Measurements from ENCODE around the gene RTBDN.

RTBDN gene

DNA sequence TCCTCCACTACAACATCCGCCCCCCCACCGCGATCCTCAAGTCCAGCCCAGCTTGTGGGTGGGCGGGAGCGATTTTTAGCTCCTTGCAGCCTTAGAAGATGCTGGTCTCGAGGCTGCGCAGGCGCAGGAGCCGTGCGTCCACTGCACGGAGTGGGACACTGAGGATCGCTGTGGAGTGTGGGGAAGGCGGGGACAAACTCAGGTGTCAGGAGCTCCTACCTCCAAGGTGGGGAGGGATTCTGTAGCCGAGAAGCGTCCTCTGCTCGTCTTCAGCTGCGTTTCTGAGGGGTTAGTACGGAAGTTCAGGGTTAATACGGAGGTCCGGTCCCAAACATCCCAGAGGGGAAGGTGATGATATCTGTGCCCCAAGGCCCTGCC is at the start of gene RTBDN:
TSS of gene RTBDN (minus strand) at position 14 of the 378 bp plus-strand sequence. CDS start 4,600 bp downstream, outside the sequence.
- no peak for DNase-seq

DNA sequence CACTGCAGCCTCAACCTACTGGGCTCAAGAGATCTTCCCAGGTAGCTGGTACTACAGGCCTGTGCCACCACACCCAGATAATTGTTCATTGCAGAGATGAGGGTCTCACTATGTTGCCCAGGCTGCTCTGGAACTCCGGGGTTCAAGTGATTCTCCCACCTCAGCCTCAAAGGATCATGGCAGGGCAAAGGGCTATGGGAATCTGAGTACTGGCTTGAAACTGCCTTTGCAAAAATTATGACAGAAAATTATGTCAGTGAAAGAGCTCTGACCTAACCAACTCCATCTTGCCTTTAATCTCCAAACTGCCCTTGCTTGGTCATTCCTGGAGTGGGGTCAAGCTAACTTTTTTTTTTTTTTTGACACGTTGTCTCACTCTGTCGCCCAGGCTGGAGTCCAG is 48.2 kb upstream of the RTBDN start:
- DNase-seq, result no peak

DNA sequence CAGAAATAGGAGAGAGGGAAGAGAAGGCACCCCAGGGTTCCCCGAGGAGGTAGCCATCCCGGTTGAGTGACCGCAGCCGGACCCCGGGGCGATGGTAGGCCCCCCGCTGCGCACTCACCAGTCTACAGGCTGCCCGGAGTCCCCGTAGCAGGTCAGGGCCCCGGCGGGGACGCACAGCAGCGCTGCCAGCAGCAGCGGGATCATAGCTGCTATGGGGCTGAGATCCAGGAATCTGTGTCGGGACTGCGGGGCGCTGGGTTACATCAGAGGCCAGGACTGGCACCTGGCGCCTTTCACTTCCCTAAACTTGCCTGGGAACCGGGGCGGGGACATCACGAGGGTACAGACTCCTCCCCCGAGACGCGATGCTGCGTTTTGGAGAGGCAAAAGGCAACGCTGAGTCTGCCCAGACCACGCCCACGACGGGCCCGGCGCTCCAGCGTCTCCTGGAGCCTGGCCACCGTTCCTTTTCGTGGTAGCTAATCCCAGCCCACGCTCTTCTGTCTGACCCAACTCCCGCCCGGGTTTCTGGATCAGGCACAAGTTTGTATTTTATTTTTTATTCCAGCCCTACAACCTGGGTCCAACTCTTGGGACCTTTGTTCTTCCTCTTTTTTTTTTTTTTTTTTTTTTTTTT is 46.9 kb upstream of the RTBDN start, which contains the start of gene DNASE2:
TSS of gene DNASE2 (minus strand) at position 278 of the 637 bp plus-strand sequence. CDS start at position 204, 74 bp downstream.
- peak; percentile 77 for DNase-seq

DNA sequence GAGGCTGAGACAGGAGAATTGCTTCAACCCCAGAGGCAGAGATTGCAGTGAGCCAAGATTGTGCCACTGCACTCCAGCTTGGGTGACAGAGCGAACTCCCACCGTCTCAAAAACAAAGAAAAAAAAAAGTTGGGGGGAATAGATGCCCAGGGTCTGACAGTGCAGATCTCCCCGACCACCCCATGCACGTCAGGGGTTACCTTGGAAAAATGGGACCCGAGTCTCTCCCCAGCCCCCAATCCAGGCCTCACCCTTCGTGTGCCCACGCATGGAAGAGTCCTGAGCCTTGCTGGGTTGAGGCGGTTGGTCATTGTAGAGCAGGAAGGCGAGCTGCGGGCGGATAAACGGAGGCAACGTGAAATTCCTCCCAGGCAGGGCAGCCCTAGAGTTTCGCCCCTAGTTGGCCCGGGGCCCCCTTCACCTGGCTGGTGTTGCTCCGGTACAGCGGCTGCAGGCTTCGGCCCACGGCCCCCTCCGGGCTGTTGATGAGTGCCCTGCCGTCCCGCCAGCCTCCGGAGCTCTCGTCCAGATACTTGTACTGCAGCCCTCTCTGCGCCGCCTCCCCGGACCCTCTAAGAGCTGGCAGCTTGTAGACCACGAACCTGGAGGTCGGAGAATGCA is 46.3 kb upstream of the RTBDN start:
- DNase-seq, result no peak

DNA sequence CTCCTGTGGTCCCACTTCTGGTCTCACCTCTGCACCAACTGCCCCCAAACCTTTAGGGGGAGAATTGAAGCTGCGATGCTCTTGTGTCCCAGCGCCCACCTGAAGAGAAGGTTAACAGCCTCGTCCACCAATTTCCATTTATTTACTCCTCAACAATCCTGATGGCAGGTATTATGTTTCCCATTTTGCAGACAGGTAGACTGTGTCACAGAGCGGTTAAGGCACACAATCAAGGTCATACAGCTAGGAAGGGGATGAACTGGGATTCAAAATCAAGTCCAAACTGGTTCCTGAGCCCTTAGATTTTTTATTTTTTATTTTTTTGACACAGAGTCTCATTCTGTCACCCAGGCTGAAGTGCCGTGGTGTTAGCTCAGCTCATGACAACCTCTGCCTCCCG is 40.7 kb upstream of the RTBDN start:
- no peak for DNase-seq

DNA sequence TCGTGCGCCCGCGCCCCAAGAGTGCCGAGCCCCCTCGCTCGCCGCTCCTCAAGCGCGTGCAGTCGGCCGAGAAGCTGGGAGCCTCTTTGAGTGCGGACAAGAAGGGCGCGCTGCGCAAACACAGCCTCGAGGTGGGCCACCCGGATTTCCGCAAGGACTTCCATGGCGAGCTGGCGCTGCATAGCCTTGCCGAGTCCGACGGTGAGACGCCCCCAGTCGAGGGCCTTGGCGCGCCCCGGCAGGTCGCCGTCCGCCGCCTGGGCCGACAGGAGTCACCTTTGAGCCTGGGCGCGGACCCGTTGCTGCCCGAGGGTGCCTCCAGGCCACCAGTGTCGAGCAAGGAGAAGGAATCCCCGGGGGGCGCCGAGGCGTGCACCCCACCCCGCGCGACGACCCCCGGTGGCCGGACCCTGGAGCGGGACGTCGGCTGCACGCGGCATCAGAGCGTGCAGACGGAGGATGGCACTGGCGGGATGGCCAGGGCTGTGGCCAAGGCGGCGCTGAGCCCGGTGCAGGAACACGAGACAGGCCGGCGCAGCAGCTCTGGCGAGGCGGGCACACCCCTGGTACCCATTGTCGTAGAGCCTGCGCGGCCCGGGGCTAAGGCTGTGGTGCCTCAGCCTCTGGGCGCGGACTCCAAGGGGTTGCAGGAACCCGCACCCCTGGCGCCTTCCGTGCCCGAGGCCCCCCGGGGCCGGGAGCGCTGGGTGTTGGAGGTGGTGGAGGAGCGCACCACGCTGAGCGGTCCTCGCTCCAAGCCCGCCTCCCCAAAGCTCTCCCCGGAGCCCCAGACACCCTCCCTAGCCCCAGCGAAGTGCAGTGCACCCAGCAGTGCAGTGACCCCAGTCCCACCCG is 39.7 kb upstream of the RTBDN start:
- no peak for DNase-seq

DNA sequence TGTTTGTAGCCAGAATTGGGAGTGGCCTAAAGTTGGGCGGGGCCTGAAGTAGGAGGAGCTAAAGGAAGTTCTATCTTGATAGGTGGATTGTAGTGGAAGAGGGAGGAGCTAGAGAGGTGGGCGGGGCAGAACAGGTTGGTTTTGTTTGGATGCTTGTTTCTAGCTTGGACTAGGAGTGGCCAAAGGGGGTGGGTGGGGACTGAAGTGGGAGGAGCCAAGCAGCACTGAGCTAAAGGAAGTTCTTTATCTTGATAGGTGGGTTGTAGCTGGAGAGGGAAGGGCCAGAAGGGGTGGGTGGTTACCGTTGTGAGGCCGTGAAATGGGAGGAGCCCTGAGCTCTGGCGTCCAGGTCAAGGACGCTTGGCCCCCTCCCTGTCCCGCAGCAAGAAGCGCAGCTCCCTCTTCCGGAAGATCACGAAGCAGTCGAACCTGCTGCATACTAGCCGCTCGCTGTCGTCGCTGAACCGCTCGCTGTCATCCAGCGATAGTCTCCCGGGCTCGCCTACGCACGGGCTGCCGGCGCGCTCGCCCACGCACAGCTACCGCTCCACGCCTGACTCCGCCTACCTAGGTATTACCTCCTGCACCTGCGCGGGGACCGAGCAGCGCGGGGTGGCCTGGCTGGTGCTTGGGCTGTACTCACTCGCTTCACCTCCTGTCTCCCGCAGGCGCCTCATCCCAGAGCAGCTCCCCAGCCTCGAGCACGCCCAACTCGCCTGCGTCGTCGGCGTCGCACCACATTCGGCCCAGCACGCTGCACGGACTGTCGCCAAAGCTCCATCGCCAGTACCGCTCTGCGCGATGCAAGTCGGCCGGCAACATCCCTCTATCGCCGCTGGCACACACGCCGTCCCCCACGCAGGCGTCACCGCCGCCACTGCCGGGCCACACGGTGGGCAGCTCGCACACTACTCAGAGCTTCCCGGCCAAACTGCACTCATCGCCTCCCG is 38.8 kb upstream of the RTBDN start:
- peak; percentile 12 for DNase-seq

DNA sequence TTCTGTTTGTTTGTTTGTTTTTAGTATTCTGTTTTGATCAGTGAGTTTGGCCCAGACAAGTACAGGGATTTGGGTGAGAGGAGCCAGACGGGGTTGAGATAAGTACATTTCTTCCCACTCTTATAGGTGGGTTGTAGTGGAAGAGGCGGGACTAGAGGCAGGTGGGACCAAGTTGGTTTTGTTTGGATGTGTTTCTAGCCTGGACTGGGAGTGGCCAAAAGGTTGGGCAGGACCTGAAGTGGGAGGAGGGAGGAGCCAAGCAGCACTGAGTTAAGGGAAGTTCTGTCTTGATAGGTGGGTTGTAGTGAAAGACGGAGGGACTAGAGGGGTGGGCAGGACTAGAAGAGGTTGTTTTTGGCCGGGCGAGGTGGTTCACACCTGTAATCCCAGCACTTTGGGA is 37.9 kb upstream of the RTBDN start:
- no peak for DNase-seq

DNA sequence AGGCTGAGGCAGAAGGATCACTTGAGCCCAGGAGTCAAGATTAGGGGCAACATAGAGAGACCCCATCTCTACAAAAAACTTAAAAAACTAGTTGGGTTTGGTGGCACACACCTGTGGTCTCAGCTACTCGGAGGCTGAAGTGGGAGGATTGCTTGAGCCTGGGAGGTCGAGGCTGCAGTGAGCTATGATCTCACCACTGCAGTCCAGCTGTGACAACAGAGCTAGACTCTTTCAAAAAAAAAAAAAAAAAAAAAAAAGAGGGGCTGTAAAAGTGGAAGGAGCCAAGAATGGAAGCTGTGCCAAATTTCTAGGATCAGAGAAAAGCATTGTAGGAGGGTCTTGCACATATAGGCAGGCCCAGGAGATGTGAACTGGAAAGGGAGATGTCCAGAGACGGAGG is 37.3 kb upstream of the RTBDN start:
- no peak for DNase-seq

DNA sequence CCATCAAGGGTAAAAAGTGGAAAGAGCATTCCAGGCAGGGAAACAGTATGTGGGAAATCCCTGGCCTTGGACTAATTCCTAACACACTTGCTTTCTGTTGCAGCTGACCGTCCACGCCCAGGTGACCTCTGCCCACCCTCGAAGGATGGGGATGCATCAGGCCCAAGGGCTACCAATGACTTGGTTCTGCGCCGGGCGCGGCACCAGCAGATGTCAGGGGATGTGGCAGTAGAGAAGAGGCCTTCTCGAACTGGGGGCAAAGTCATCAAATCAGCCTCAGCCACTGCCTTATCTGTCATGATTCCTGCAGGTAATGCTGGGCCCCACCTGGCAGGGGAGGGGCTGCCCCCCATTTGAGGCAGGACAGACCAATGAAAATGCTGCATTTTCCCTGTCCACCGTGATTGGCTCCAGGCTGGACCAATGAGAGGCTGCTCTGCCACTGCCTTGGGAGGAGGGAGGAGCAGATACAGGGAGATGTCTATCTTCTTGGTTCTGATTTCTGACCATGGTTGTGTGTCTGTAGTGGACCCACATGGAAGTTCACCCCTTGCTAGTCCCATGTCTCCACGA is 34.2 kb upstream of the RTBDN start:
- no peak for DNase-seq

DNA sequence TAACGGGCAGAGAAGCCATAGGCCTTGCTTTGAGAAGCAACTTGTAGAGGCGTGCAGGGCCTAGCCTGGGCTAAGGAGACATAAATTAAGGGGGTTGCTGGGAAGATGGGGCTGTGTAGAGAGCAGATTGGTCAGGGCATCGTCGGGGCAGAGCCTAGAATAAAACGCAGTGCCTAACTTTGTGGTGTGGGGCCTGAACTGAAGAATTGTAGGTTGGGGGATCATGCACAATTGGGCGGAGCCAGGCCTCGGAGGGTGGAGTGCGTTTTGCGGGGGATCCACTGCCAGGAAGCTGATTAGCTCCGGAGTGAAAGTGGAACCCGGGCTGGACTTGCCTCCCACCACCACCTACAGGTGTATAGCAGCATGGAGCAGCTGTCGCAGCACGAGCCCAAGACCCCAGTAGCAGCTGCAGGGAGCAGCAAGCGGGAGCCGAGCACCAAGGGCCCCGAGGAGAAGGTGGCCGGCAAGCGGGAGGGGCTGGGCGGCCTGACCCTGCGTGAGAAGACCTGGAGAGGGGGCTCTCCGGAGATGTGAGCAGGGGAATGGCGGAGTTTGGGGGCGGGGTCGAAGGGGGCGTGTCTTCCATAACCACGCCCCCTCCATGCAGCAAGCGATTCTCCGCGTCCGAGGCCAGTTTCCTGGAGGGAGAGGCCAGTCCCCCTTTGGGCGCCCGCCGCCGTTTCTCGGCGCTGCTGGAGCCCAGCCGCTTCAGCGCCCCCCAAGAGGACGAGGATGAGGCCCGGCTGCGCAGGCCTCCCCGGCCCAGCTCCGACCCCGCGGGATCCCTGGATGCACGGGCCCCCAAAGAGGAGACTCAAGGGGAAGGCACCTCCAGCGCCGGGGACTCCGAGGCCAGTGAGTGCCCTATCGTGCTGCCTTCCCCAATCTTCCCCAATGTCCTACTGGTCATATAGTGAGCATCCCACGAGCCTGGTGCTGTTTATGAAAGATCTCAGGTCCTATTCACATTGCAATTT is 33.0 kb upstream of the RTBDN start:
- DNase-seq, result no peak

DNA sequence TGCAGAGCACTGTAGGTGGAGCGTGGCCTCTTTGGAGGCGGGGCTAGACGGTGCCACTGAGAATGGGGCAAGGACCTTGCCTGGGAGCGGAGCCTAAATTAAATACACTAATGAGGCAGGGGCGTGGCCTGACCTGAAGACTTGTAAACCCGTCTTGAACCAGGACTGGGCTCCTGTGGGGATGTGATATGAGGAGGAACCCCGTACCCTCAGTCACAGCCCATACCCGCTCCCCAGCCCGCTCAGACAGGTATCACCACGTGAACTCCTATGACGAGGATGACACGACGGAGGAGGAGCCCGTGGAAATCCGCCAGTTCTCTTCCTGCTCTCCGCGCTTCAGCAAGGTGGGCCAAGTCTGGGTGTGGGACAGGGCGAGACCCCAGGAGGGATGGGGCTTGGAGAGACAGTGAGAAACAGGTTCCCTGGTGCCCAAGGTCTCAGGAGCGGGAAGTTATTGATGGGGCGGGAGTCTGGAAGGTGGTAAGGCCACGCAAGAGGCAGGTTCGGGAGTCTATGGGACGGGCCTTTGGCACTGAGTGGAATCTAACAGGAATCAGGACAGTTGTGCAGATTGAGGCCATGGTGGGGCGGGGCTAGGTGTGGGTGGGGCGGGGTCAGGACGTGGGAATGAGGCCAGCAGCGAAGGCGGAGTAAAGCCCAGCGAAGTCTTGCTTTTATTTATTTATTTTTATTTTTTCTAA is 32.2 kb upstream of the RTBDN start:
- DNase-seq, result no peak

DNA sequence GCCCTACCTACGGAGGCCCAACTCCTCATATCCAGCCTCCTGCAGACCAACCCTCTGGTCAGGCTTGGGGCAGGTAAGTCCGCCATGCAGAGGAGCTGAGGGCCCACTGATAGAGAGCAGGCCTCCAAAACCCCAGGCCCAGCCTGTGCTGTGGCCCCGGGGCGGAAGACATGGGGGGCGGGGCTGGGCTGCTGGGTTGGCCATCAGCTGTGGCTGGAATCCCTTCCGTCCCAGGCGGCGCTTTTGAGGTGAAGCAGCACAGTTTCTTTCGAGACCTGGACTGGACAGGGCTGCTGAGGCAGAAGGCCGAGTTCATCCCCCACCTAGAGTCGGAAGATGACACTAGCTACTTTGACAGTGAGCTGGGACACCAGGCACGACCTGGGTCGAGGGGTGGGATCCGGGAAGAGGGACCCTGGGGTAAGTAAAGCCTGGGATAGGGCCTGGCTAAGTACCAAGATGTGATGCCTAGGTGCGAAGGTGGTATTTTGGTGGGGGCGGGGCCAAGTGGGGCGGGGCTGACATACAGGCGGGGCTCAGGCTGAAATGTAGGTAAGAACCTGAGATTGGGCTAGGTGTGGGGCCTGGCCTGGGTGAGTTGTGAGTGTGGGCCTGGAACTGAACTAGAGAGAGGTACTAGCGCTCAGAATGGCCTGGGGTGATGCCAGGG is 31.5 kb upstream of the RTBDN start:
- DNase-seq, result no peak

DNA sequence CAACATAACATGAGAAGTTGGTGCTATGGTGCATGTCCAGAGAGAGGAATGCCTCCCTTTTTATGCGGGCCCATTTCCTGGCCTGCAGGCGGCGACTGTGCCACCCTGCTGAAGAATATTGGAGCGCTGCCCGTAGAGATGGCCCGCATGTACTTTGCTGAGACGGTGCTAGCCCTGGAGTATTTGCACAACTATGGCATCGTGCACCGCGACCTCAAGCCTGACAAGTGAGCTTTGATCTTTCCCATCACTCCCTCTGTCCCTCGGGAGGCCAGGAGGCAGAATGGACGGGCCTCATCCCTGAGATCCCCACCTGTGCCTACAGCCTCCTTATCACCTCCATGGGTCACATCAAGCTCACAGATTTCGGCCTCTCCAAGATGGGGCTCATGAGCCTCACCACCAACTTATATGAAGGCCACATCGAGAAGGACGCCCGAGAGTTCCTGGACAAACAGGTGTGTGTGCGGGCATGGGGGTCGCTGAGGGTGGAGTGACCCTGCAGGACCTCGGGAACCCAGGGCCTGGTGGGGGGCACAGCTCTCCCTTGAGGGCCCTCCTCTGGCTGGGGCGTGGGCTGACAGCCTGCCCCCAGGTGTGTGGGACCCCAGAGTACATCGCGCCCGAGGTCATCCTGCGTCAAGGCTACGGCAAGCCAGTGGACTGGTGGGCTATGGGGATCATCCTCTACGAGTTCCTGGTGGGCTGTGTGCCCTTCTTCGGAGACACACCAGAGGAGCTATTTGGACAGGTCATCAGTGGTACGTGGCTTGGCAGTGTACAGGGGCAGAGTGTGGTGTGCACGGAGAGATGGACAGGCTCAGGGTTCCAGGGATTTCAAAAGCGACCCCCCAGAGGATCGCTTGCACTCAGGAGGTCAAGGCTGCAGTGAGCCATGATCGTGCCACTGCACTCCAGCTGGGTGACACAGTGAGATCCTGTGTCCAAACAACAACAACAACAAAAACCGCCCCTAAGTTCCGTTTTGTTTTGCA is 30.6 kb upstream of the RTBDN start:
- no peak for DNase-seq

DNA sequence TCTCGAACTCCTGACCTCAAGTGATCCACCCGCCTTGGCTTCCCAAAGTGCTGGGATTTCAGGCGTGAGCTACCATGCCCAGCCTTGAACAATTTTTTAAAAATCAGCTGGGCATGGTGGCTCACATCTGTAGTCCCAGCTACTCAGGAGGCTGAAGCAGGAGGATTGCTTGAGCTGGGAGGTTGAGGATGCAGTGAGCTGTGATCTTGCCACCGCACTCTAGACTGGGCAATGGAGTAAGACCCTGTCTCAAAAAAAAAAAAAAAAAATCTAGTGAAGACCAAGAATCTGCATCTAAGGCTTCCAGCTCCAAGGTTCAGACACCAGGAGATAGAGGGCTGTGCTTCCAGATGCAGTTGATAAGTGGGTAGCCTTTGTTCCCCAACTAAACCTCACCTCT is 29.8 kb upstream of the RTBDN start:
- DNase-seq, result no peak

DNA sequence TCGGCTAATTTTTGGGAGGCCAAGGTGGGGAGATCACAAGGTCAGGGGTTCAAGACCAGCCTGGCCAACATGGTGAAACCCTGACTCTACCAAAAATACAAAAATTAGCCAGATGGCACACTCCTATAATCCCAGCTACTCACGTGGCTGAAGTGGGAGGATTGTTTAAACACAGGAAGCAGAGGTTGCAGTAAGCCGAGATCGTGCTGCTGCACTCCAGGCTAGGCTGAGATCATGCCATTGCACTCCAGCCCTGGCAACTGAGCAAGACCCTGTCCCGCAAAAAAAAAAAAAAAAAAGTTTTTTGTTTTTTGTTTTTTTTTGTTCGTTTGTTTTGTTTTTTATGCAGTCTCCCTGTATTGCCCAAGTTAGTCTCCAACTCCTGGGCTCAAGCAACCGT is 25.2 kb upstream of the RTBDN start:
- no peak for DNase-seq

DNA sequence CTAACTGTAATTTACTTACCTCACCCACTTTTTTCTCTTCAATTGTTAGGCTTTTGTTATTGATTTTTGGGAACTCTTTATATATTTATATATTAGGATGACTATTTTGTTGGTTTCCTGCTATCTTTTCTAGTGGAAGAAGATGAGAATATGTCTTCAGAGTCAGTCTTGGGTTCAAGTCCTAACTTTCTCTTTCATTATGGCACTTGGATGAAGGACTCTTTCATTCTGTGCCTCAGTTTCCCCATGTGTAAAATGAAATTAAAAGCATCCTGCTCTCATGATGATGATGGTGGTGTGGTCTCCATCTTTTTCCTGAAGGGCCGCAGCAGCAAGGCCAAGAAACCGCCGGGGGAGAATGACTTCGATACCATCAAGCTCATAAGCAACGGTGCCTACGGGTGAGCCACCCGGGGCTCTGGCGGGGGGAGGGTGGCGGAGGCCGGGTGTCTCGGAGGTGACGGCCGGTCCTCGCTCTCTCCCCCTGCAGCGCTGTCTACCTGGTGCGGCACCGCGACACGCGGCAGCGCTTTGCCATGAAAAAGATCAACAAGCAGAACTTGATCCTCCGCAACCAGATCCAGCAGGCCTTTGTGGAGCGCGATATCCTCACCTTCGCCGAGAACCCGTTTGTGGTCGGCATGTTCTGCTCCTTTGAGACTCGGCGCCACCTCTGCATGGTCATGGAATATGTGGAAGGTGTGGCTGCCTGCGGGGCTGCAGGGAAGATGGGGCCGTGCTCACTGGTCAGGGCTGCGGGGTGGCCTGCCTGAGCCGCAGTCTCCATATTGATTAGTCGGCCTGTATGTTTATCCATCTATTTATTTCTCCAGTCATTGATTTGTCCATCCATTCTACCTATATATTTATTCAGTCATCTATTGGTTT is 23.9 kb upstream of the RTBDN start:
- DNase-seq, result no peak

DNA sequence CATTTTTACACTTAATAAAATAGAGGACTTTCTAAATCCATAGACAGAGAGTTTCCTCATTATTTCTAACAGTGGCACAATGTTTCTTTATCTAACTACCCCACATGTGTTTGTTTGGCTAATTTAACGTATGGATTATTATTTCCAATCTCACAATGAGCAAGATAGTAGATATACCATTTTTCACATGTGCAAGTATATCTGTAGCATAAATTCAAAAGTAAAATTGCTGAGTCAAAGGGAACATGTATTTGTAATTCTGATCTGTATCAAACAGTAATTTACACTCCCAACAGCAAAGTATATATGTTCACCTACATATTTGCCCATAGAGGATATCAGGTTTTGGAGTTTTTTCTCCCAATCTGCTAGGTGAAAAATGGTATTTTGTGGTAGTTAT is 22.3 kb upstream of the RTBDN start:
- DNase-seq, result no peak
